Stimulated activated CD8-positive, alpha-beta memory T cell treated with anti-CD3 and anti-CD28 coated beads, Interleukin-15, amount 100 ng/mL, for 48 hours (primary cell): ENCODE measurements around the gene TRIM16.
"Not testable (repeated sequence)": the region's sequence is repeated elsewhere in the genome, so short reads cannot be mapped to it uniquely, and the experiment has no call there.

Source experiments
- DNase-seq, 2 donors: peaks; one replicate each; pipeline ENCODE4 v3.0.0-alpha.2; 2020; ENCODE audit warnings: low read depth in 2 of 2

The TRIM16 gene

DNA sequence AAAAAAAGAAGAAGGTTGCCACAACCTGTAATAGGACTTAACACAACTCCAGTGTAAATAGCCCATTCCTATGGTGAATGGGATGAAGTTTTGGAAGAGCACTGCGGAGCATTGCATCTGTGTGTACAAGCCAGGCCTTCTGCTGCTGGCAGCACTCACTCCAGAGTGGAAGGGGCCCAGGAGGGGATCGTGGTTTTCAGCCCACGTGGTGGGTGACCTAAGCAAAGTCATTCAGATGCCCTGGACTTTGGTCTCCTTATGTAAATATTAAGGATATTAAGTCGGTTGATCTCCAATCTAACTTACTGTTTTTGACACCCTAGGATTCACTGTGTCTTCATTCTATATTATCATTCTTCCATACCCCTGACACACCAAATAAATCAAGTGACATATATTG is 67.3 kb downstream of the TRIM16 start:
- DNase-seq, result not testable (repeated sequence)

DNA sequence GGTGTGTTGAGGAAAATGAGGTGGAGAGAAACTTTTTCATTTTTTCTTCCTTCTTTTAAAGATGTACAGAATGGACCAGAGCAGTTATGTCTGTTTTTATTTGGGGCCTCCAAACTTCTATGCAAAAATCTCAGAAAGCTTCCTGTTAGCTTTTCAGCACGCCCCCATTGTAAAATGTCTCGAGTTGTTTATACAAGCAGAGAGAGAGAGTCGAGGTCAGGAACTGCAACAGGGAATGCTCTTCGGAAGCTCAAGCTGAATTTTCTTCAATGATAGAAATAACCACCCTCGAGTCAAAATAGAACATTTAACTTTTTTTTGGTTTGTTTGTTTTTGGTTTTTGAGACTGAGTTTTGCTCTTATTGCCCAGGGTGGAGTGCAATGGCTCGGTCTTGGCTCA is 68.3 kb downstream of the TRIM16 start:
- DNase-seq, result not testable (repeated sequence)

- DNase-seq, result not testable (repeated sequence)
Measured at GRCh38 chr17:15613111-15613510, 71.0 kb downstream of the TRIM16 start.

DNA sequence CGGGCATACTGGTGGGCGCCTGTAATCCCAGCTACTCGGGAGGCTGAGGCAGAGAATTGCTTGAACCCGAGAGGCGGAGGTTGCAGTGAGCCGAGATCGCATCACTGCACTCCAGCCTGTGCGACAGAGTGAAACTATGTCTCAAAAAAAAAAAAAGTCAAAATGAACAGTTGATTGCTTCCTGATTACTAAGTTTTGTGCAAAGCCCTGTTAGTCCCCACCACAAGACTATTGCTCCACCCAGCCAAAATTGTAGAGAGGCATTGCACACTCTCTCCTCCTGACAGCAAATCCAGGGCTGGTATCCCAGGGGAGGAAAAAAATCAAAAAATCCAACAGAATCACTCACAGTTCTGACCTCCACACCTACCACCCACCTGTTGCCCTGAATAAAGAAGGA is 91.2 kb downstream of the TRIM16 start:
- DNase-seq, result not testable (repeated sequence)

GRCh38 chr17:15591986-15592385 is 92.1 kb downstream of the TRIM16 start:
- not testable (repeated sequence) for DNase-seq

GRCh38 chr17:15590844-15591243 is 93.3 kb downstream of the TRIM16 start:
- DNase-seq, result not testable (repeated sequence)

DNA sequence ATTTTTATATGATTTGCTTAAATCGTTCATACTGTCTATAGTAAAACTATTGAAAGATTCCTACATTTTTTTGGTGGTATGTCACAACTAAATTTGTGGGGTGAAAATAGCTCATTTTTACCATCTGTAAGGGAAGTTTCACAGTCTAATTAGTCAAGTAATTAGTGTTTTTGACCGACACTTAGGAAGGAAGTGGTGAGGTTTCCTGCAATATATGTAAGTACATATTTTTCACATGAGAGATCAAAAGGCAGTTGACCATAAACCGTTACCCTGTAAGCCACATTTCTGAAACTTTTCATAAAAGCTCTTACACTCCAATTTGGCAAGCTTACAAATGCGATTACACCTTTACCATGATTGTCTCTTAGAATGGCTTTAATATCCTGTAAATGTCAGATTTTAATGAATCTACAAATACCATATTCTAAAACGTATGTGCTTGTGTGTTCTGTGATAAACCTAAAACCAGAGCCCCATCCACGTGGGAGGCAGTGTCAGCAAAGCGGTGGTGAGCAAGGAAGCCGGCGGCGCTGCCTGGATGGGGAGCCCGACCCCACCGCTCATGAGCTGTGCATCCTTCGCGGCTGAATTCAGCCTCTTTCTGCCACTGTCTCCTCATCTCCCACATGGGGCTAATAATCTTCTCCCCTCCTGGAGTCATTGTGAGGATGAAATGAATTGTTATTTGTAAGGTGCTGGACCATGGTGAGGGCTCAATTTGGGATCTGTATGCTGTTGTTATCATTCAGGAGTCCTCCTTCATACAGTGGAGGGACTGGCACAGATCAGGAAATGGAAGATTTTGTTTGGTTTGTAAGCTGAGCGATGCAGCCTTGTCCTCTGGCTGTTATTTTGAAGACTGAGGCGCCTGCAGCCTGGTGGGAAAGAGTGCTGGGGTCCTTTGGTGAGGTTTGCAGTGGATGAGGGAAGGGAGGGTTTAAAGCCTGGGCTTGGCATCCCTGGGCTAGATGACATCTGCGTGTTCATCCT is 94.3 kb downstream of the TRIM16 start:
- peak; percentile 13 to 22 for DNase-seq

DNA sequence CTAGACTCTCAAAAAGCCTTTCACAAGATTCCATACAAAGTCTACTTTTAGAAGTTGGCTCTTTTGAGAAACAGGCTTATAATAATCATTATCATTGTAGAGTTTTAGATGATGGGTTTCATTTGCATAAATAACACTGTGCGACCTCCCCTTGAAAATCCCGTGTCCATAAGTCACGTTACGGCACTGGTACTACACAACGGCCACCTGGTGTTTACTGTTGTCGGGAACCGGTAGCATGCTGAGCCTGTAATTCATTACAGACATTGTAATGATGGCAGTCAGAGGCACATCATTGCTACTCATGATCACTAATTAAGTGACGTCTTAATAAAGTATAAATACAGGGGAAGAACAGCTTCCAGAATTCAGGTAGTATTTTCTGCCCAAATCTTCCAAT is 96.1 kb downstream of the TRIM16 start:
- DNase-seq, result not testable (repeated sequence)

- not testable (repeated sequence) for DNase-seq
Measured at GRCh38 chr17:15583313-15583712, 100.8 kb downstream of the TRIM16 start.

DNA sequence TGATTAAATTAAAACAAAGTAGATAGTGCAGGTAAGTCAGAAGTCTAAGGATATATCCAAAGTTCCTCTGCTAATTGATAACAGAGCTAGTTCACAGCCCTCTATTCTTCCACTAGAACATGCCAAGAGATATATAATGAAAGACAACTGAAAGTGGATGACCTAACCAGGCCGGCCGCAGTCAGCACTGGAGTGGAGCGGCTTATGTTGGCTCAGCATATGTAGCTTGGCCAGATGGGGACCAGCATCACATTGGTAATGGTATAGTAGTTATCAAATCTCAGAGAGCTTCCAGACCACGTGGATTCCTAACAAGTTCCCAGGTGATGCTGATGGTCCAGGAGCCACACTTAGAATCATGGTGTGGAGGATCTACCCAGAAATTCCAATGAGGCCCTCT is 102.6 kb downstream of the TRIM16 start:
- not testable (repeated sequence) for DNase-seq
